ENCODE measurements around the gene AMOTL2. TPM values are rescaled to one million over a fixed set of nuclear protein-coding genes. Genes with fewer than 3 reads are reported as not detected.

Gene AMOTL2
- total and polyA plus RNA-seq, 2 experiments from 2014 or later, result 17.9 to 102 TPM

DNA sequence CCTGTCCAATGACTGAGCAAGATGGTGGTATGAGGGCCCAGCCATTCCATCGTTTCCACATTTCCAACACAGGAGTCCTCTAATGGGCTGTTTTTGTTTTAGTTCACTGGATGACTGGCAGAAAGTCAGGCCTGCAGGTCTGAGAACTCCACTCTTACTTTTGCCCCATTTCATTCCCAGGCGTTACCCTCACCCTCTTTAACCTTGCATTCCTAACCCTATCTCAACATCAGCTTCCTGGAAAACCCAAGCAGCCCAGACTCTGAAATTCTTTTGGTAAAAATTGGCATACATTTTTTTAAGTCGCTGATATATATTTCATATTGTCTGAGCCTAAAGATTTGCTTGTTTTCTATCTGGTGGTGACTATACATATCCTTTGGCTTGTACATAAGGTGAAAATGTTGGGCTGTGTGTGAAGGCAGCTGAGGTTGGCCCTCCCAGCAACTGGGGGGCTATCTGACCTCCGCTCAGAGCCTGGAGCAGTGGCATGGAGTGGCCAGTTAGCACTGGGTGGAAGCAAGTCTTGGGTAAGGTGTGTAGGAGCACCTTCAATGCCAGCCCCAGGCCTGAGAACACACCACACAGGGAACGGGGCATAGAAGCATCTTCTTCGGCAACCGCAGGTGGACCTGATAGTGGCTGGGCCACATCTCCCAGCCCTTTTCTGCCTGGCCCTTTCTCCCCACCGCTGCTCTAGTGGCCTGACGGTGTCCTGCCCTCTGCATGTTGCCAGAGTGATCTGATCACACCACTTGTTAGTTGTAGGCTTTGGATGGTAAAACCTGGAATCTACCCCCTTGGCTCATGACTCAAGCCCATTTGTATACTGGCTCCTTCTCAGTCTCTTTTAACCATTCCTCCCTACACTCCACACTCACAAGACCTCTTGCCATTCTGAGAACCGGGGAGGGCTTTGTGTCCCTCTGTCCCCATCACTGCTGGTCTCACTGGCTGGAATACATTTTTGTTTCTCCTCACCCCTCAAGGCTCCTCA, 50.0 kb downstream of the AMOTL2 start (continued):
- TF ChIP-seq, protein P1, sequence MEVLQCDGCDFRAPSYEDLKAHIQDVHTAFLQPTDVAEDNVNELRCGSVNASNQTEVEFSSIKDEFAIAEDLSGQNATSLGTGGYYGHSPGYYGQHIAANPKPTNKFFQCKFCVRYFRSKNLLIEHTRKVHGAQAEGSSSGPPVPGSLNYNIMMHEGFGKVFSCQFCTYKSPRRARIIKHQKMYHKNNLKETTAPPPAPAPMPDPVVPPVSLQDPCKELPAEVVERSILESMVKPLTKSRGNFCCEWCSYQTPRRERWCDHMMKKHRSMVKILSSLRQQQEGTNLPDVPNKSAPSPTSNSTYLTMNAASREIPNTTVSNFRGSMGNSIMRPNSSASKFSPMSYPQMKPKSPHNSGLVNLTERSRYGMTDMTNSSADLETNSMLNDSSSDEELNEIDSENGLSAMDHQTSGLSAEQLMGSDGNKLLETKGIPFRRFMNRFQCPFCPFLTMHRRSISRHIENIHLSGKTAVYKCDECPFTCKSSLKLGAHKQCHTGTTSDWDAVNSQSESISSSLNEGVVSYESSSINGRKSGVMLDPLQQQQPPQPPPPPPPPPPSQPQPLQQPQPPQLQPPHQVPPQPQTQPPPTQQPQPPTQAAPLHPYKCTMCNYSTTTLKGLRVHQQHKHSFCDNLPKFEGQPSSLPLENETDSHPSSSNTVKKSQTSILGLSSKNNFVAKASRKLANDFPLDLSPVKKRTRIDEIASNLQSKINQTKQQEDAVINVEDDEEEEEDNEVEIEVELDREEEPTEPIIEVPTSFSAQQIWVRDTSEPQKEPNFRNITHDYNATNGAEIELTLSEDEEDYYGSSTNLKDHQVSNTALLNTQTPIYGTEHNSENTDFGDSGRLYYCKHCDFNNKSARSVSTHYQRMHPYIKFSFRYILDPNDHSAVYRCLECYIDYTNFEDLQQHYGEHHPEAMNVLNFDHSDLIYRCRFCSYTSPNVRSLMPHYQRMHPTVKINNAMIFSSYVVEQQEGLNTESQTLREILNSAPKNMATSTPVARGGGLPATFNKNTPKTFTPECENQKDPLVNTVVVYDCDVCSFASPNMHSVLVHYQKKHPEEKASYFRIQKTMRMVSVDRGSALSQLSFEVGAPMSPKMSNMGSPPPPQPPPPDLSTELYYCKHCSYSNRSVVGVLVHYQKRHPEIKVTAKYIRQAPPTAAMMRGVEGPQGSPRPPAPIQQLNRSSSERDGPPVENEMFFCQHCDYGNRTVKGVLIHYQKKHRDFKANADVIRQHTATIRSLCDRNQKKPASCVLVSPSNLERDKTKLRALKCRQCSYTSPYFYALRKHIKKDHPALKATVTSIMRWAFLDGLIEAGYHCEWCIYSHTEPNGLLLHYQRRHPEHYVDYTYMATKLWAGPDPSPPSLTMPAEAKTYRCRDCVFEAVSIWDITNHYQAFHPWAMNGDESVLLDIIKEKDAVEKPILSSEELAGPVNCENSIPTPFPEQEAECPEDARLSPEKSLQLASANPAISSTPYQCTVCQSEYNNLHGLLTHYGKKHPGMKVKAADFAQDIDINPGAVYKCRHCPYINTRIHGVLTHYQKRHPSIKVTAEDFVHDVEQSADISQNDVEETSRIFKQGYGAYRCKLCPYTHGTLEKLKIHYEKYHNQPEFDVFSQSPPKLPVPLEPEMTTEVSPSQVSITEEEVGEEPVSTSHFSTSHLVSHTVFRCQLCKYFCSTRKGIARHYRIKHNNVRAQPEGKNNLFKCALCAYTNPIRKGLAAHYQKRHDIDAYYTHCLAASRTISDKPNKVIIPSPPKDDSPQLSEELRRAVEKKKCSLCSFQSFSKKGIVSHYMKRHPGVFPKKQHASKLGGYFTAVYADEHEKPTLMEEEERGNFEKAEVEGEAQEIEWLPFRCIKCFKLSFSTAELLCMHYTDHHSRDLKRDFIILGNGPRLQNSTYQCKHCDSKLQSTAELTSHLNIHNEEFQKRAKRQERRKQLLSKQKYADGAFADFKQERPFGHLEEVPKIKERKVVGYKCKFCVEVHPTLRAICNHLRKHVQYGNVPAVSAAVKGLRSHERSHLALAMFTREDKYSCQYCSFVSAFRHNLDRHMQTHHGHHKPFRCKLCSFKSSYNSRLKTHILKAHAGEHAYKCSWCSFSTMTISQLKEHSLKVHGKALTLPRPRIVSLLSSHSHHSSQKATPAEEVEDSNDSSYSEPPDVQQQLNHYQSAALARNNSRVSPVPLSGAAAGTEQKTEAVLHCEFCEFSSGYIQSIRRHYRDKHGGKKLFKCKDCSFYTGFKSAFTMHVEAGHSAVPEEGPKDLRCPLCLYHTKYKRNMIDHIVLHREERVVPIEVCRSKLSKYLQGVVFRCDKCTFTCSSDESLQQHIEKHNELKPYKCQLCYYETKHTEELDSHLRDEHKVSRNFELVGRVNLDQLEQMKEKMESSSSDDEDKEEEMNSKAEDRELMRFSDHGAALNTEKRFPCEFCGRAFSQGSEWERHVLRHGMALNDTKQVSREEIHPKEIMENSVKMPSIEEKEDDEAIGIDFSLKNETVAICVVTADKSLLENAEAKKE (CRISPR knock-in tag; IDR thresholded peaks at IDR 0.05), result no peak
- TF ChIP-seq, protein P2, sequence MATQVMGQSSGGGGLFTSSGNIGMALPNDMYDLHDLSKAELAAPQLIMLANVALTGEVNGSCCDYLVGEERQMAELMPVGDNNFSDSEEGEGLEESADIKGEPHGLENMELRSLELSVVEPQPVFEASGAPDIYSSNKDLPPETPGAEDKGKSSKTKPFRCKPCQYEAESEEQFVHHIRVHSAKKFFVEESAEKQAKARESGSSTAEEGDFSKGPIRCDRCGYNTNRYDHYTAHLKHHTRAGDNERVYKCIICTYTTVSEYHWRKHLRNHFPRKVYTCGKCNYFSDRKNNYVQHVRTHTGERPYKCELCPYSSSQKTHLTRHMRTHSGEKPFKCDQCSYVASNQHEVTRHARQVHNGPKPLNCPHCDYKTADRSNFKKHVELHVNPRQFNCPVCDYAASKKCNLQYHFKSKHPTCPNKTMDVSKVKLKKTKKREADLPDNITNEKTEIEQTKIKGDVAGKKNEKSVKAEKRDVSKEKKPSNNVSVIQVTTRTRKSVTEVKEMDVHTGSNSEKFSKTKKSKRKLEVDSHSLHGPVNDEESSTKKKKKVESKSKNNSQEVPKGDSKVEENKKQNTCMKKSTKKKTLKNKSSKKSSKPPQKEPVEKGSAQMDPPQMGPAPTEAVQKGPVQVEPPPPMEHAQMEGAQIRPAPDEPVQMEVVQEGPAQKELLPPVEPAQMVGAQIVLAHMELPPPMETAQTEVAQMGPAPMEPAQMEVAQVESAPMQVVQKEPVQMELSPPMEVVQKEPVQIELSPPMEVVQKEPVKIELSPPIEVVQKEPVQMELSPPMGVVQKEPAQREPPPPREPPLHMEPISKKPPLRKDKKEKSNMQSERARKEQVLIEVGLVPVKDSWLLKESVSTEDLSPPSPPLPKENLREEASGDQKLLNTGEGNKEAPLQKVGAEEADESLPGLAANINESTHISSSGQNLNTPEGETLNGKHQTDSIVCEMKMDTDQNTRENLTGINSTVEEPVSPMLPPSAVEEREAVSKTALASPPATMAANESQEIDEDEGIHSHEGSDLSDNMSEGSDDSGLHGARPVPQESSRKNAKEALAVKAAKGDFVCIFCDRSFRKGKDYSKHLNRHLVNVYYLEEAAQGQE (IDR thresholded peaks at IDR 0.05; ENCODE audit: unreplicated experiment), result no peak

DNA sequence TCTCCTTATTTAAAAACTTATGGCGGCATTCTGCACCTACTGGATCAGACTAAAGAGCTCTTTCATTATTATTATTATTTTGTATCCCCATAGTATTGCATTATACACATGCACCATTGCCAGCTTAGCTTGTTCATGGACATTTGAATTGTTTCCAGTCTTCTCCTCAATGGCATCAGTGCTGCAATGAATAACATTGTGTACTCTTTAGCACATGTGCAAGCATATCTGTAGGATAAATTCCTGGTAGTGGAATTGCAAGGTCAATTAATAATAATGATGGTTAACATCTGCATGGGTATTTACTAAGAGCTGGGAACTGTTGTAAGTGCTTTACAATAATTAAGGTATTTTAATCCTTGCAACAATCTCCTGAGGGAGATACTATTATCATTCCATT, 52.0 kb downstream of the AMOTL2 start:
- H3K27me3 Mint-ChIP-seq (ENCODE audit: insufficient read depth, low read depth, poor library complexity), result no peaks in the 10 kb centered on the region
- Histone ChIP-seq H3K4me1 (ENCODE audit: insufficient read depth) (peaks cover 13% of the 10 kb centered on the region), H4K20me1 (replicated peaks; ENCODE audit: insufficient read depth) (no peaks in the 10 kb centered on the region), H3K4me2 (no peak overlapping the region), H3K27me3 (ENCODE audit: insufficient read depth) (no peaks in the 10 kb centered on the region), H3F3A (replicated peaks; ENCODE audit: low read depth) (0 out of 2 replicates have a peak, but pooled peaks cover 1% of the 10 kb centered on the region), H2AFZ (no peak overlapping the region), H3K9me2 (ENCODE audit: insufficient read depth) (no peaks in the 10 kb centered on the region), H3K27ac (ENCODE audit: low read depth) (no peak overlapping the region), H3K79me2 (replicated peaks; ENCODE audit: insufficient read depth) (no peaks in the 10 kb centered on the region), H3K36me3 (ENCODE audit: insufficient read depth) (no peaks in the 10 kb centered on the region), H3K4me3 (no peak overlapping the region)
- ATAC-seq, result no peak
- no peaks in the 10 kb centered on the region; the same call in 2 of the 3 replicates for H3K36me3 Mint-ChIP-seq (ENCODE audit: low read depth)
- H3K27ac Mint-ChIP-seq, result no peak overlapping the region
- H3K4me3 Mint-ChIP-seq, result no peak overlapping the region
- H3K9me3 Mint-ChIP-seq, result no peaks in the 10 kb centered on the region; the same call in 2 of the 3 replicates
- TF ChIP-seq ZNF114 (CRISPR knock-in tag; IDR thresholded peaks at IDR 0.05), result no peak
- TF ChIP-seq, protein P2 (IDR thresholded peaks at IDR 0.05; ENCODE audit: unreplicated experiment), result no peak
- no peak for TF ChIP-seq JUNB (IDR thresholded peaks at IDR 0.05; ENCODE audit: unreplicated experiment)
- TF ChIP-seq, protein P3, sequence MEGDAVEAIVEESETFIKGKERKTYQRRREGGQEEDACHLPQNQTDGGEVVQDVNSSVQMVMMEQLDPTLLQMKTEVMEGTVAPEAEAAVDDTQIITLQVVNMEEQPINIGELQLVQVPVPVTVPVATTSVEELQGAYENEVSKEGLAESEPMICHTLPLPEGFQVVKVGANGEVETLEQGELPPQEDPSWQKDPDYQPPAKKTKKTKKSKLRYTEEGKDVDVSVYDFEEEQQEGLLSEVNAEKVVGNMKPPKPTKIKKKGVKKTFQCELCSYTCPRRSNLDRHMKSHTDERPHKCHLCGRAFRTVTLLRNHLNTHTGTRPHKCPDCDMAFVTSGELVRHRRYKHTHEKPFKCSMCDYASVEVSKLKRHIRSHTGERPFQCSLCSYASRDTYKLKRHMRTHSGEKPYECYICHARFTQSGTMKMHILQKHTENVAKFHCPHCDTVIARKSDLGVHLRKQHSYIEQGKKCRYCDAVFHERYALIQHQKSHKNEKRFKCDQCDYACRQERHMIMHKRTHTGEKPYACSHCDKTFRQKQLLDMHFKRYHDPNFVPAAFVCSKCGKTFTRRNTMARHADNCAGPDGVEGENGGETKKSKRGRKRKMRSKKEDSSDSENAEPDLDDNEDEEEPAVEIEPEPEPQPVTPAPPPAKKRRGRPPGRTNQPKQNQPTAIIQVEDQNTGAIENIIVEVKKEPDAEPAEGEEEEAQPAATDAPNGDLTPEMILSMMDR (conservative IDR thresholded peaks at IDR 0.05; ENCODE audit: low read depth in 2 of 2), result no peak
- no peak for TF ChIP-seq POLR2AphosphoS5 (IDR thresholded peaks at IDR 0.05; ENCODE audit: low read depth)
- no peak for TF ChIP-seq STAT1 (IDR thresholded peaks at IDR 0.05; ENCODE audit: unreplicated experiment)
- no peak for DNase-seq (ENCODE audit: low spot score)
- peaks cover 21% of the 10 kb centered on the region for H3K4me1 Mint-ChIP-seq
